Measurements from ENCODE around the gene AURKA. TPM values are rescaled to one million over a fixed set of nuclear protein-coding genes. Genes with fewer than 3 reads are reported as not detected.
A peak's percentile ranks its signal among the peaks of the same experiment; 100 is the strongest.

The AURKA gene
- total and polyA plus RNA-seq, 2 donors (not counting 1 experiment from before 2014, with no cell fraction given), result 27.7 to 32.7 TPM

- Histone ChIP-seq H3K36me3 (ENCODE audit: control insufficient read depth, insufficient read depth, low read length) (peaks cover 17% of the 10 kb centered on the region), H4K20me1 (ENCODE audit: control insufficient read depth, extremely low read depth, insufficient read depth, low read length) (no peaks in the 10 kb centered on the region), H3K9ac (ENCODE audit: insufficient read depth, low read length) (no peak overlapping the region), H3K27ac (ENCODE audit: insufficient read depth, low read length) (peak overlapping the region; percentile 92), H3K4me3 (replicated peaks in 1 of 4; ENCODE audit: control extremely low read depth in 1 of 4, insufficient read depth in 1 of 4, low read depth in 3 of 4, low read length in 4 of 4) (peak overlapping the region; percentile 73 to 99 (median 93)), H3K9me3 (ENCODE audit: control insufficient read depth, insufficient read depth, low read depth, low read length) (no peaks in the 10 kb centered on the region), H3K4me1 (ENCODE audit: control insufficient read depth, extremely low read depth, insufficient read depth, low read length) (peaks cover 5% of the 10 kb centered on the region), H3K79me2 (ENCODE audit: control insufficient read depth, insufficient read depth, low read length) (peaks cover 65% of the 10 kb centered on the region), H3K4me2 (ENCODE audit: extremely low read depth, insufficient read depth, low read length) (peak overlapping the region; percentile 88), H2AFZ (ENCODE audit: low read length) (no peak overlapping the region), H3K27me3 (ENCODE audit: control insufficient read depth, insufficient read depth, low read length) (no peaks in the 10 kb centered on the region)
- no peak for DNase-seq (ENCODE audit: low read depth in 2 of 2)
- TF ChIP-seq EZH2 (IDR thresholded peaks at IDR 0.05; ENCODE audit: low read length, missing control alignments) (no peak), CTCF (conservative IDR thresholded peaks at IDR 0.05 in 1 of 2, IDR thresholded peaks at IDR 0.05 in 1 of 2; ENCODE audit: low read depth in 1 of 2, low read length in 2 of 2) (no peak)
Measured at GRCh38 chr20:56393653-56394052, 1.6 kb upstream of the AURKA start.

GRCh38 chr20:56392881-56393482 is 967 bp upstream of the AURKA start:
- Histone ChIP-seq H3K9ac (ENCODE audit: insufficient read depth, low read length) (peak overlapping the region; percentile 85), H3K27ac (ENCODE audit: insufficient read depth, low read length) (peak overlapping the region; percentile 92), H3K36me3 (ENCODE audit: control insufficient read depth, insufficient read depth, low read length) (peaks cover 17% of the 10 kb centered on the region), H4K20me1 (ENCODE audit: control insufficient read depth, extremely low read depth, insufficient read depth, low read length) (no peaks in the 10 kb centered on the region), H3K4me1 (ENCODE audit: control insufficient read depth, extremely low read depth, insufficient read depth, low read length) (peaks cover 5% of the 10 kb centered on the region), H3K9me3 (ENCODE audit: control insufficient read depth, insufficient read depth, low read depth, low read length) (no peaks in the 10 kb centered on the region), H3K79me2 (ENCODE audit: control insufficient read depth, insufficient read depth, low read length) (peaks cover 70% of the 10 kb centered on the region), H2AFZ (ENCODE audit: low read length) (peak overlapping the region; percentile 75), H3K27me3 (ENCODE audit: control insufficient read depth, insufficient read depth, low read length) (no peaks in the 10 kb centered on the region), H3K4me3 (replicated peaks in 1 of 4; ENCODE audit: control extremely low read depth in 1 of 4, insufficient read depth in 1 of 4, low read depth in 3 of 4, low read length in 4 of 4) (peak overlapping the region; percentile 73 to 99 (median 93)), H3K4me2 (ENCODE audit: extremely low read depth, insufficient read depth, low read length) (peak overlapping the region; percentile 88)
- TF ChIP-seq CTCF (conservative IDR thresholded peaks at IDR 0.05 in 1 of 2, IDR thresholded peaks at IDR 0.05 in 1 of 2; ENCODE audit: low read depth in 1 of 2, low read length in 2 of 2), result no peak
- no peak for TF ChIP-seq EZH2 (IDR thresholded peaks at IDR 0.05; ENCODE audit: low read length, missing control alignments)
- DNase-seq (ENCODE audit: low read depth in 2 of 2), result no peak

- peak overlapping the region; percentile 95 for H3K4me2 ChIP-seq (ENCODE audit: extremely low read depth, insufficient read depth, low read length)
- peak in 1 of 2 donors; percentile 18 for DNase-seq (ENCODE audit: low read depth in 2 of 2)
- peaks cover 5% of the 10 kb centered on the region for H3K4me1 ChIP-seq (ENCODE audit: control insufficient read depth, extremely low read depth, insufficient read depth, low read length)
- peak overlapping the region; percentile 73 to 99 (median 93) for H3K4me3 ChIP-seq (replicated peaks in 1 of 4; ENCODE audit: control extremely low read depth in 1 of 4, insufficient read depth in 1 of 4, low read depth in 3 of 4, low read length in 4 of 4)
- H4K20me1 ChIP-seq (ENCODE audit: control insufficient read depth, extremely low read depth, insufficient read depth, low read length), result no peaks in the 10 kb centered on the region
- peaks cover 9% of the 10 kb centered on the region for H3K36me3 ChIP-seq (ENCODE audit: control insufficient read depth, insufficient read depth, low read length)
- H2AFZ ChIP-seq (ENCODE audit: low read length), result peak overlapping the region; percentile 92
- H3K9ac ChIP-seq (ENCODE audit: insufficient read depth, low read length), result peak overlapping the region; percentile 79
- H3K79me2 ChIP-seq (ENCODE audit: control insufficient read depth, insufficient read depth, low read length), result peaks cover 79% of the 10 kb centered on the region
- H3K27ac ChIP-seq (ENCODE audit: insufficient read depth, low read length), result peak overlapping the region; percentile 92
- H3K27me3 ChIP-seq (ENCODE audit: control insufficient read depth, insufficient read depth, low read length), result no peaks in the 10 kb centered on the region
- TF ChIP-seq EZH2 (IDR thresholded peaks at IDR 0.05; ENCODE audit: low read length, missing control alignments) (no peak), CTCF (conservative IDR thresholded peaks at IDR 0.05 in 1 of 2, IDR thresholded peaks at IDR 0.05 in 1 of 2; ENCODE audit: low read depth in 1 of 2, low read length in 2 of 2) (no peak)
- no peaks in the 10 kb centered on the region for H3K9me3 ChIP-seq (ENCODE audit: control insufficient read depth, insufficient read depth, low read depth, low read length)
Measured at GRCh38 chr20:56391596-56392131, 351 bp downstream of the AURKA start.

All from fibroblast of lung (primary cell).